ENCODE measurements around the gene CDH23. TPM values are rescaled to one million over a fixed set of nuclear protein-coding genes. Genes with fewer than 3 reads are reported as not detected.

The CDH23 gene
- total and polyA plus RNA-seq, 10 of the 15 experiments (the other 5 are each of a cell fraction or from before 2014, with no cell fraction given) = 0.09 to 0.40 (median 0.15) TPM; not detected in 1

DNA sequence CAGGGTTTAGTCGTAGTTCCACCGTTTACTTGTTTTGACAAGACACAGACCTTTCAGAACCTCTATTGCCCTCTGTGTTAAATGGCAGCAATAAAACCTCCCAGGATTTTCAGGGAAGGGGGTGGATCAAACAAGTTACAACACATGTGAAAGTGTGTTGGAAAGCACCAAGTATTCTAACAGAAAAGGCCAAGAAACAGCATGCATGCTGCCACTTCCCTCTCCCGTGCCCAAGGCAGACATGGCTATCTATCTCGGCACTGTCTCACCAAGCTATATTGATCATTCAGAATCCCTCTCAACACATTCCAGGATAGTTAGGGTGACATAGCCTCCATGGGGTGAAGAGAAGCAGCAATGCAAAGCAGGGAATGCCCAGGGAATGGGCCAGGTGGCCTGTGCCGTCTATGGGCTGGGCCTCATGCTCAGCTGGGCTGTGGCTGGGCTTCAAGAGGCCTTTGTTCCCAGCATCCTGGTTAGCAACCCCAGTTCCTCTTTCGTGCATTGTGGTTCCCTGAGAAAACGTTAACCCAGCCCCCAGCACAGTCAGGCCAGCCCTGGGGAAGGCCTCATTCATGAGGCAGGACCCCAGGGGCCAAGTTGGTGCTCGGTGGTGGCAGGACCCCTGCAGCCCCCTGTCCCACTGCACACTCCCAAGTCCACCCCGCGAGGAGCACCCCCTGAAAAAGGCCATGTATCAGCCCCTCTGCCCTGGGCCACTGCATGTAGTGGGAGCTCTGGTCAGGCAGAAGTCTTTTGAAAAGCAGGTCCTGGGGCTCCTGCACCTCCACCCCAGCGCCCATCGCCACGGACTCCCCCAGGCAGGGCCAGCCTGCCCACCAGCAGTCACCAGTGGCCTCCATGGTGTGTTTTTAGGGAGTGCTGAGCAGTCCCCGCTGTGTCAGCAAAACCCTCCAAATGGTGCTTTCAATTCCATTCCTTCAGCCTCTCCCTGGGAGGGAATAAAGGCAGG, 351.1 kb downstream of the CDH23 start:
- H3K36me3 ChIP-seq (ENCODE audit: control insufficient read depth in 2 of 2, insufficient read depth in 2 of 2, low read length in 1 of 2) = peaks cover 0 to 2% of the 10 kb centered on the region in 2 experiments; a peak in 1 of 4 replicates
- H3K4me2 ChIP-seq (ENCODE audit: control insufficient read depth, insufficient read depth) = peak overlapping the region; percentile 23
- CTCF ChIA-PET = interaction anchor here (1.2 to 2.1 kb wide), 3 partner anchors 20 to 50 kb away, joined by 4 to 8 read pairs (median 4); partner anchors contain the start of gene VSIR
- intact Hi-C loops (cut with micrococcal nuclease; ENCODE audit: unreplicated experiment) (loop anchor here (1.0 to 2.0 kb wide), 2 partner anchors 21 kb away; no protein-coding TSS in a partner anchor), in situ Hi-C loops (cut with MboI) (no loop called here)
- H3K79me2 ChIP-seq (ENCODE audit: control insufficient read depth, insufficient read depth, low read length) = no peaks in the 10 kb centered on the region
- peak overlapping the region; percentile 59; the same call in 1 of the 2 replicates for H2AFZ ChIP-seq (ENCODE audit: control insufficient read depth, low read depth, low read length)
- H3K4me1 ChIP-seq (ENCODE audit: control insufficient read depth, insufficient read depth, low read length) = peaks cover 45% of the 10 kb centered on the region
- SMC1A ChIA-PET (ENCODE audit: uncharacterized antibody, unreplicated experiment) = interaction anchor here (0.8 to 1.9 kb wide), 5 partner anchors 9 to 51 kb away, joined by 3 to 6 read pairs (median 4); no protein-coding TSS in a partner anchor
- H3K9ac ChIP-seq (ENCODE audit: control insufficient read depth, insufficient read depth, low read length) = peak overlapping the region; percentile 52; the same call in 1 of the 2 replicates
- no peaks in the 10 kb centered on the region; the same call in 2 of the 3 replicates for H3K9me3 ChIP-seq (replicated peaks; ENCODE audit: control insufficient read depth, insufficient read depth, low read length)
- H3K4me3 ChIP-seq = no peak overlapping the region
- TSS peak; percentile 27 for BruUV-seq (replicated peaks)
- 72% methylated on average over 14 of the region's 14 CpGs for WGBS (ENCODE audit: insufficient coverage, insufficient replicate concordance, low lambda C conversion rate, missing lambda C conversion rate)
- FAIRE-seq (peak; percentile 90), DNase-seq (ENCODE audit: low read depth, low spot score) (peak; percentile 52), ATAC-seq (peak; percentile 81)
- RAD21 ChIA-PET (ENCODE audit: unreplicated experiment) = interaction anchor here (0.6 to 2.5 kb wide), 8 partner anchors 15 to 50 kb away, joined by 3 to 6 read pairs (median 3); no protein-coding TSS in a partner anchor
- peak overlapping the region; percentile 77 for H3K27ac ChIP-seq (ENCODE audit: control insufficient read depth, insufficient read depth)
- no peaks in the 10 kb centered on the region for H4K20me1 ChIP-seq (ENCODE audit: control insufficient read depth, insufficient read depth)
- POLR2A ChIA-PET = interaction anchor here (1.5 to 2.5 kb wide), 3 partner anchors 10 to 25 kb away, joined by 6 to 10 read pairs (median 9); partner anchors contain the start of gene VSIR
- H3K27me3 ChIP-seq (replicated peaks in 1 of 2; ENCODE audit: control insufficient read depth in 2 of 2, insufficient read depth in 2 of 2, low read length in 1 of 2) = no peaks in the 10 kb centered on the region
- no peak for TF ChIP-seq ZNF217 (IDR thresholded peaks at IDR 0.05)
- no peak; the same call in 1 of the 2 replicates for TF ChIP-seq SMC3 (IDR thresholded peaks at IDR 0.05; ENCODE audit: borderline replicate concordance, low read length)
- TF ChIP-seq, protein P1, sequence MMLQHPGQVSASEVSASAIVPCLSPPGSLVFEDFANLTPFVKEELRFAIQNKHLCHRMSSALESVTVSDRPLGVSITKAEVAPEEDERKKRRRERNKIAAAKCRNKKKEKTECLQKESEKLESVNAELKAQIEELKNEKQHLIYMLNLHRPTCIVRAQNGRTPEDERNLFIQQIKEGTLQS (IDR thresholded peaks at IDR 0.05; ENCODE audit: borderline replicate concordance, extremely low read depth, low read depth, low read length) = no peak
- TF ChIP-seq, protein P2, sequence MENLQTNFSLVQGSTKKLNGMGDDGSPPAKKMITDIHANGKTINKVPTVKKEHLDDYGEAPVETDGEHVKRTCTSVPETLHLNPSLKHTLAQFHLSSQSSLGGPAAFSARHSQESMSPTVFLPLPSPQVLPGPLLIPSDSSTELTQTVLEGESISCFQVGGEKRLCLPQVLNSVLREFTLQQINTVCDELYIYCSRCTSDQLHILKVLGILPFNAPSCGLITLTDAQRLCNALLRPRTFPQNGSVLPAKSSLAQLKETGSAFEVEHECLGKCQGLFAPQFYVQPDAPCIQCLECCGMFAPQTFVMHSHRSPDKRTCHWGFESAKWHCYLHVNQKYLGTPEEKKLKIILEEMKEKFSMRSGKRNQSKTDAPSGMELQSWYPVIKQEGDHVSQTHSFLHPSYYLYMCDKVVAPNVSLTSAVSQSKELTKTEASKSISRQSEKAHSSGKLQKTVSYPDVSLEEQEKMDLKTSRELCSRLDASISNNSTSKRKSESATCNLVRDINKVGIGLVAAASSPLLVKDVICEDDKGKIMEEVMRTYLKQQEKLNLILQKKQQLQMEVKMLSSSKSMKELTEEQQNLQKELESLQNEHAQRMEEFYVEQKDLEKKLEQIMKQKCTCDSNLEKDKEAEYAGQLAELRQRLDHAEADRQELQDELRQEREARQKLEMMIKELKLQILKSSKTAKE (IDR thresholded peaks at IDR 0.05; ENCODE audit: low read depth, poor library complexity, severe bottlenecking) = no peak
- TF ChIP-seq ZNF622 (IDR thresholded peaks at IDR 0.05) = no peak
- TF ChIP-seq, protein P3, sequence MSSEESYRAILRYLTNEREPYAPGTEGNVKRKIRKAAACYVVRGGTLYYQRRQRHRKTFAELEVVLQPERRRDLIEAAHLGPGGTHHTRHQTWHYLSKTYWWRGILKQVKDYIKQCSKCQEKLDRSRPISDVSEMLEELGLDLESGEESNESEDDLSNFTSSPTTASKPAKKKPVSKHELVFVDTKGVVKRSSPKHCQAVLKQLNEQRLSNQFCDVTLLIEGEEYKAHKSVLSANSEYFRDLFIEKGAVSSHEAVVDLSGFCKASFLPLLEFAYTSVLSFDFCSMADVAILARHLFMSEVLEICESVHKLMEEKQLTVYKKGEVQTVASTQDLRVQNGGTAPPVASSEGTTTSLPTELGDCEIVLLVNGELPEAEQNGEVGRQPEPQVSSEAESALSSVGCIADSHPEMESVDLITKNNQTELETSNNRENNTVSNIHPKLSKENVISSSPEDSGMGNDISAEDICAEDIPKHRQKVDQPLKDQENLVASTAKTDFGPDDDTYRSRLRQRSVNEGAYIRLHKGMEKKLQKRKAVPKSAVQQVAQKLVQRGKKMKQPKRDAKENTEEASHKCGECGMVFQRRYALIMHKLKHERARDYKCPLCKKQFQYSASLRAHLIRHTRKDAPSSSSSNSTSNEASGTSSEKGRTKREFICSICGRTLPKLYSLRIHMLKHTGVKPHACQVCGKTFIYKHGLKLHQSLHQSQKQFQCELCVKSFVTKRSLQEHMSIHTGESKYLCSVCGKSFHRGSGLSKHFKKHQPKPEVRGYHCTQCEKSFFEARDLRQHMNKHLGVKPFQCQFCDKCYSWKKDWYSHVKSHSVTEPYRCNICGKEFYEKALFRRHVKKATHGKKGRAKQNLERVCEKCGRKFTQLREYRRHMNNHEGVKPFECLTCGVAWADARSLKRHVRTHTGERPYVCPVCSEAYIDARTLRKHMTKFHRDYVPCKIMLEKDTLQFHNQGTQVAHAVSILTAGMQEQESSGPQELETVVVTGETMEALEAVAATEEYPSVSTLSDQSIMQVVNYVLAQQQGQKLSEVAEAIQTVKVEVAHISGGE (CRISPR knock-in tag; IDR thresholded peaks at IDR 0.05) = no peak
- no peak for TF ChIP-seq BCLAF1 (IDR thresholded peaks at IDR 0.05)
- peak; percentile 63; the same call in 1 of the 2 replicates for TF ChIP-seq POLR2AphosphoS2 (IDR thresholded peaks at IDR 0.05; ENCODE audit: low read depth, low read length)
- no peak for TF ChIP-seq CHD1 (IDR thresholded peaks at IDR 0.05; ENCODE audit: low read depth, low read length)
- TF ChIP-seq NRF1 (conservative IDR thresholded peaks at IDR 0.05; ENCODE audit: low read depth, low read length) = no peak
- peak in 1 of 2 experiments; percentile 58; a peak in 1 of 4 replicates for TF ChIP-seq BHLHE40 (IDR thresholded peaks at IDR 0.05; ENCODE audit: borderline replicate concordance in 1 of 2, low read depth in 2 of 2, low read length in 1 of 2)

All from GM12878 (cell line).